Measurements from ENCODE around the gene SUGCT. TPM values are rescaled to one million over a fixed set of nuclear protein-coding genes. Genes with fewer than 3 reads are reported as not detected.
"Not testable (repeated sequence)": the region's sequence is repeated elsewhere in the genome, so short reads cannot be mapped to it uniquely, and the experiment has no call there.

Gene SUGCT
- total RNA-seq, 1 donor from 2014 or later = 12.0 TPM

DNA sequence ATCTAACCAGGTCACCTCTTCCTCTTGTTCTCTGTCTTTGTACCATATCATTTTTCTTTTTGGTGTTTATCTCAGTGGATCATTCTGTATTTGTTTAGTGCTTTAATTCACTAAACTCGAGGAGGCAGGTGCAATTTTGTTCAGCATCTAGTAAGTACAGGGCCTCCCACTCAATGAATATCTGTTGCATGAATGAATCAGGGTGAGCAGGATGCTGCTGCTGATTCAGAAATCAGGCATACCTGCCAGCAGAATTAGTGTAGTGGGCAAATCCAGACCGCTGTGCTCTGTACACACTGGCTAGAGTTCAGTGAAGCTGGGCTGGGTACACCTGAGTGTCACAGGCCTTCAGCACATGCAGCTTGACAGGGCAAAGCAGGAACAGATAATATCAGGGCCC, 511.9 kb downstream of the SUGCT start:
- peaks cover 0 to 1% (median 0%) of the 10 kb centered on the region in 3 donors for H3K36me3 ChIP-seq (ENCODE audit: control insufficient read depth in 3 of 3, insufficient read depth in 3 of 3, low read length in 3 of 3)
- no peaks in the 10 kb centered on the region for H3K9me3 ChIP-seq (ENCODE audit: control insufficient read depth in 3 of 3, low read length in 3 of 3)
- no peak overlapping the region for H3K4me3 ChIP-seq (ENCODE audit: low read length in 3 of 3)
- H3K4me1 ChIP-seq (ENCODE audit: control insufficient read depth in 3 of 3, insufficient read depth in 3 of 3, low read length in 3 of 3) = no peaks in the 10 kb centered on the region
- no peaks in the 10 kb centered on the region for H3K27me3 ChIP-seq (ENCODE audit: control insufficient read depth in 3 of 3, insufficient read depth in 3 of 3, low read length in 3 of 3)
- H3K9ac ChIP-seq (ENCODE audit: low read depth in 1 of 3, low read length in 3 of 3) = no peak overlapping the region
- H3K27ac ChIP-seq (ENCODE audit: low read depth, low read length) = no peak overlapping the region

DNA sequence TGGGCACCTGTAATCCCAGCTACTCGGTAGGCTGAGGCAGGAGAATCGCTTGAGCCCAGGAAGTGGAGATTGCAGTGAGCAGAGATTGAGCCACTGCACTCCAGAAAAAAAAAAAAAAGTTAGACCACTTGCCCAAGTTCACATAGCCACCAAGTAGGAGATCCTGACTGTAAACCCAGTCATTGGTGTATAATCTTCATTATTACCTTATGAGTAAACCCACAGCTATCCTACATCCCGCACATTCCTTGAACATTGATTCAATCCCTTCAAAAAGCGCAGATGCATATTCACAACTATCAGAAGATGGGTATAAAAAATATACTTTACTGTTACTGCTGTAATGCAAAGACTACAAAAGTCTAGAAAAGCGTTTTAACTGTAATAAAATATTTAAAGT, 512.9 kb downstream of the SUGCT start:
- Histone ChIP-seq H3K9ac (ENCODE audit: low read depth in 1 of 3, low read length in 3 of 3) (no peak overlapping the region), H3K4me3 (ENCODE audit: low read length in 3 of 3) (no peak overlapping the region), H3K27me3 (ENCODE audit: control insufficient read depth in 3 of 3, insufficient read depth in 3 of 3, low read length in 3 of 3) (no peaks in the 10 kb centered on the region), H3K9me3 (ENCODE audit: control insufficient read depth in 3 of 3, low read length in 3 of 3) (no peaks in the 10 kb centered on the region), H3K27ac (ENCODE audit: low read depth, low read length) (no peak overlapping the region), H3K36me3 (ENCODE audit: control insufficient read depth in 3 of 3, insufficient read depth in 3 of 3, low read length in 3 of 3) (peaks cover 0 to 1% (median 0%) of the 10 kb centered on the region in 3 donors), H3K4me1 (ENCODE audit: control insufficient read depth in 3 of 3, insufficient read depth in 3 of 3, low read length in 3 of 3) (no peaks in the 10 kb centered on the region)

DNA sequence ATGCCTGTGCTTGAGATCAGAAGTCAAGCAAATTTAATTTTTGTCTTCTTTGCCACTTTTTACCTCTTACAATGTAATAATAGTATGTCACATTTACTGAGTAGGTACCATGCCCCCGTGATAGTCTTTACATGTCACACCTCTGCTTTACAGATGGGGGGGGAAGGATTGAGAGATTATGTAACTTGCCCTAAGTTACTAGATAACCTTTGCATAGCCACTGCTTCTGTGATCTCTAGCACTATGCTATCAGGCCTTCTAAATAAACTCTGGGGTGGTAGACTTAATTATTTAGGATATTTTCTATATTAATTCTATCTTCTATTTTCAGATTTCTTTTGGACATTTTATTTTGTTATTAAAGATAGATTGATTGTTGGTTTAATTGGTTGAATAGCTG, 514.4 kb downstream of the SUGCT start:
- Histone ChIP-seq H3K27me3 (ENCODE audit: control insufficient read depth in 3 of 3, insufficient read depth in 3 of 3, low read length in 3 of 3) (no peaks in the 10 kb centered on the region), H3K36me3 (ENCODE audit: control insufficient read depth in 3 of 3, insufficient read depth in 3 of 3, low read length in 3 of 3) (peaks cover 0 to 1% (median 0%) of the 10 kb centered on the region in 3 donors), H3K9me3 (ENCODE audit: control insufficient read depth in 3 of 3, low read length in 3 of 3) (no peaks in the 10 kb centered on the region), H3K9ac (ENCODE audit: low read depth in 1 of 3, low read length in 3 of 3) (no peak overlapping the region), H3K27ac (ENCODE audit: low read depth, low read length) (no peak overlapping the region), H3K4me3 (ENCODE audit: low read length in 3 of 3) (no peak overlapping the region), H3K4me1 (ENCODE audit: control insufficient read depth in 3 of 3, insufficient read depth in 3 of 3, low read length in 3 of 3) (no peaks in the 10 kb centered on the region)

DNA sequence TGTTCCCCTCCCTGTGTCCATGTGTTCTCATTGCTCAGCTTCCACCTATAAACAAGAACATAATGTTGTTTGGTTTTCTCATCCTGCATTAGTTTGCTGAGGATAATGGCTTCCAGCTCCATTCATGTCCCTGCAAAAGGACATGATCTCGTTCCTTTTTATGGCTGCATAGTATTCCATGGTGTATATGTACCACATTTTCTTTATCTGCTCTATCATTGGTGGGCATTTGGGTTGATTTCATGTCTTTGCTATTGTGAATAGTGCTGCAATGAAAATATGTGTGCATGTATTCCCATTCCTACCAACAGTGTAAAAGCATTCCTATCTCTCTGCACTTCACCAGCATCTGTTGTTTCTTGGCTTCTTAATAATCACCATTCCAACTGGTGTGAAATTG, 516.1 kb downstream of the SUGCT start:
- not testable (repeated sequence) for H3K9me3 ChIP-seq (ENCODE audit: control insufficient read depth in 3 of 3, low read length in 3 of 3); H3K27ac ChIP-seq (ENCODE audit: low read depth, low read length); H3K4me3 ChIP-seq (ENCODE audit: low read length in 3 of 3); H3K4me1 ChIP-seq (ENCODE audit: control insufficient read depth in 3 of 3, insufficient read depth in 3 of 3, low read length in 3 of 3); H3K9ac ChIP-seq (ENCODE audit: low read depth in 1 of 3, low read length in 3 of 3); H3K27me3 ChIP-seq (ENCODE audit: control insufficient read depth in 3 of 3, insufficient read depth in 3 of 3, low read length in 3 of 3); H3K36me3 ChIP-seq (ENCODE audit: control insufficient read depth in 3 of 3, insufficient read depth in 3 of 3, low read length in 3 of 3)

DNA sequence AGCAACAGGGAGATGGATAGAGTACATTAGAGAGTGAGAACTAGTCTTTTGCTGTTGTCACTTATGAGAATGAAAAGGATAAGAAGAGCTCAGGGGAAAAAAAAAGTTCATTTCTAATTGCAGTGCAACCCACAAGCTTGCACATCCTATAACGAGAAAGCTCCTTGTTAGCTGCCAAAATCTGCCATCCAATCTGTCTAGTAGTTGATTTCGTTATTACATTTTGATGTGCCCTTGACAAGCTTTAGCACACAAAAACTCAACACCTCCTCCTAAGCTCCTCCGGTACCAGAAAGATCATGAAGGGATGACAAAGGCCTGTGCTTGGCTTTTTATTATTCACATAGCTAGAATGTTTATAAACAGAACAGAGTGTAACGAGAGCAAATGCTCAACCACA, 519.4 kb downstream of the SUGCT start:
- no peaks in the 10 kb centered on the region for H3K9me3 ChIP-seq (ENCODE audit: control insufficient read depth in 3 of 3, low read length in 3 of 3)
- H3K27ac ChIP-seq (ENCODE audit: low read depth, low read length) = no peak overlapping the region
- H3K36me3 ChIP-seq (ENCODE audit: control insufficient read depth in 3 of 3, insufficient read depth in 3 of 3, low read length in 3 of 3) = peaks cover 0 to 1% (median 0%) of the 10 kb centered on the region in 3 donors
- H3K9ac ChIP-seq (ENCODE audit: low read depth in 1 of 3, low read length in 3 of 3) = no peak overlapping the region
- H3K4me3 ChIP-seq (ENCODE audit: low read length in 3 of 3) = no peak overlapping the region
- no peaks in the 10 kb centered on the region for H3K4me1 ChIP-seq (ENCODE audit: control insufficient read depth in 3 of 3, insufficient read depth in 3 of 3, low read length in 3 of 3)
- H3K27me3 ChIP-seq (ENCODE audit: control insufficient read depth in 3 of 3, insufficient read depth in 3 of 3, low read length in 3 of 3) = no peaks in the 10 kb centered on the region

DNA sequence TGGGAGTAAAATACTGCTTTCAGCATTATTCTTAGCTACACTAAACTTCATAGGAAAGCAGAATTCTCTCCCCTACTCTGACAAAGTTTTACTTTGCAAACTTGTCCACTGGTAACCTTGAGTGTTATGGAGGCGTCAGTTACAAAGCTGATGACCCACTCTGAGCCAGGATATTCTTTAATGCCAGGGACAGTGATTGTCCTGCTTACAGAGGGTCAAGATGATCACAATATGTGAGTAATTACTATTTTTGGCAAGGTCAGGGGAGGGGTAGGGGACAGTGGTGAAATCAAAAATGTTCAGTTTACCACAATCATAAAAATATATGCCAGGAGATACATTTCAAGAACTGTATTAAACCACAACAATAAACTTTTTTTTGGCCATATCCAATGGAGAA, 520.6 kb downstream of the SUGCT start:
- Histone ChIP-seq H3K4me3 (ENCODE audit: low read length in 3 of 3) (no peak overlapping the region), H3K36me3 (ENCODE audit: control insufficient read depth in 3 of 3, insufficient read depth in 3 of 3, low read length in 3 of 3) (peaks cover 0 to 1% (median 0%) of the 10 kb centered on the region in 3 donors), H3K9me3 (ENCODE audit: control insufficient read depth in 3 of 3, low read length in 3 of 3) (no peaks in the 10 kb centered on the region), H3K4me1 (ENCODE audit: control insufficient read depth in 3 of 3, insufficient read depth in 3 of 3, low read length in 3 of 3) (peaks cover 0 to 3% (median 0%) of the 10 kb centered on the region in 3 donors), H3K9ac (ENCODE audit: low read depth in 1 of 3, low read length in 3 of 3) (no peak overlapping the region), H3K27me3 (ENCODE audit: control insufficient read depth in 3 of 3, insufficient read depth in 3 of 3, low read length in 3 of 3) (no peaks in the 10 kb centered on the region), H3K27ac (ENCODE audit: low read depth, low read length) (no peak overlapping the region)

DNA sequence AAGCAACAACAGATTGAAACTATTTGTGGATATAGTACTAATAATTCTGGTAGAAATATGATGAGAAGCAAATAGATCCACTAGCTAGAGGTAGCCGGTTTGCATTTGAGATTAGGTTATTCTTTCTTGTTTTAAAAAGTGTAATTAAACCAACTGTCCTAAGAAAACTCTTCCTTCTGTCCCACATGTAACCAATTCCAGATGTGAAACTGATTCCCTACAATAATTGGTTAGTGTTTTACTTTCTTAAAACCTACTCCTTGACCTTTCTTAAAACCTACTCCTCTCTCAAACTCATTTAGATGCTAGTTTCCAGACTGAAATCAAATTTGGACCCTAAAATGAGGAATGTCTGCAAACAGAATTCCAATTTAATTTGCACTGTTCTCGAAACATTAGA, 521.5 kb downstream of the SUGCT start:
- Histone ChIP-seq H3K4me1 (ENCODE audit: control insufficient read depth in 3 of 3, insufficient read depth in 3 of 3, low read length in 3 of 3) (peaks cover 0 to 3% (median 0%) of the 10 kb centered on the region in 3 donors), H3K9ac (ENCODE audit: low read depth in 1 of 3, low read length in 3 of 3) (no peak overlapping the region), H3K9me3 (ENCODE audit: control insufficient read depth in 3 of 3, low read length in 3 of 3) (no peaks in the 10 kb centered on the region), H3K27me3 (ENCODE audit: control insufficient read depth in 3 of 3, insufficient read depth in 3 of 3, low read length in 3 of 3) (no peaks in the 10 kb centered on the region), H3K36me3 (ENCODE audit: control insufficient read depth in 3 of 3, insufficient read depth in 3 of 3, low read length in 3 of 3) (no peaks in the 10 kb centered on the region), H3K4me3 (ENCODE audit: low read length in 3 of 3) (no peak overlapping the region), H3K27ac (ENCODE audit: low read depth, low read length) (no peak overlapping the region)

DNA sequence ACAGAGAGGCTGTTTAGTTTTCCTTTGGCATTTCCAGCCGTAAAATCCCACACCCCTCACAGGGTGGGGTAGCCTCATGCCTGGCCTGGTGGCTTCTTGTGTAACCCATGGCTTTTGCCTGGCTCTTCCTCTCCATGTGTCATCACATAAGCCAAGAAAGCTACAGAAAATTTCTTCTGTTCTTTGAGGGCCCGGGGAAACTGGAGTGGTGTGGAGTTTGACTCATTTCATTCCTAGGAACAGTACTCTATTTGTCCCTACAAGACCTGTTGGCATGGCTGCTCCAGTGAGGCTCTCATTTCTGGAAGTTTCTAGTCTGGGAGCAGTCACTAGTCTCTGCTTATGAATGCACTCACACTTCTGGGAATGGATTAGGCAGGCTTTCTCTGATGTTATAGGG, 523.9 kb downstream of the SUGCT start:
- Histone ChIP-seq H3K9me3 (ENCODE audit: control insufficient read depth in 3 of 3, low read length in 3 of 3) (no peaks in the 10 kb centered on the region), H3K27me3 (ENCODE audit: control insufficient read depth in 3 of 3, insufficient read depth in 3 of 3, low read length in 3 of 3) (no peaks in the 10 kb centered on the region), H3K9ac (ENCODE audit: low read depth in 1 of 3, low read length in 3 of 3) (no peak overlapping the region), H3K36me3 (ENCODE audit: control insufficient read depth in 3 of 3, insufficient read depth in 3 of 3, low read length in 3 of 3) (no peaks in the 10 kb centered on the region), H3K27ac (ENCODE audit: low read depth, low read length) (no peak overlapping the region), H3K4me3 (ENCODE audit: low read length in 3 of 3) (no peak overlapping the region), H3K4me1 (ENCODE audit: control insufficient read depth in 3 of 3, insufficient read depth in 3 of 3, low read length in 3 of 3) (peaks cover 0 to 3% (median 0%) of the 10 kb centered on the region in 3 donors)

DNA sequence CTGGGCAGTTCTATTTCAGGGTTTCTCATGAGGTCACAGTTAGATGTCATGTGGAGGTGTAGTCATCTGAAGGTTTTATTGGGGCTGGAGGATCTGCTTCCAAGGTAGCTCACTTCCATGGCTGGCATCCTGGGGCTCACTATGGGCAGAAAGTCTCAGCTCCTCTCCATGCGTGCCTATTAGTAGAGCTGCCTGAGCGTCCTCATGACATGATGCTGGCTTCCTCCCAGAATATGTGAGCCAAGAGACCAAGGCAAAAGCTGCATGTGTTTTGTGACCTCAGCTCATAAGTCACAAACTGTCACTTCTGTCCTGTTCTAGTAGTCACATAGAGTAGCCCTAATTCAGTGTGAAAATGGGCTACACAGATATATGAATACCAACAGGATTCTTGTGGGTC, 524.4 kb downstream of the SUGCT start:
- no peaks in the 10 kb centered on the region for H3K9me3 ChIP-seq (ENCODE audit: control insufficient read depth in 3 of 3, low read length in 3 of 3)
- no peak overlapping the region for H3K27ac ChIP-seq (ENCODE audit: low read depth, low read length)
- H3K36me3 ChIP-seq (ENCODE audit: control insufficient read depth in 3 of 3, insufficient read depth in 3 of 3, low read length in 3 of 3) = no peaks in the 10 kb centered on the region
- peaks cover 0 to 3% (median 0%) of the 10 kb centered on the region in 3 donors for H3K4me1 ChIP-seq (ENCODE audit: control insufficient read depth in 3 of 3, insufficient read depth in 3 of 3, low read length in 3 of 3)
- H3K4me3 ChIP-seq (ENCODE audit: low read length in 3 of 3) = no peak overlapping the region
- no peak overlapping the region for H3K9ac ChIP-seq (ENCODE audit: low read depth in 1 of 3, low read length in 3 of 3)
- H3K27me3 ChIP-seq (ENCODE audit: control insufficient read depth in 3 of 3, insufficient read depth in 3 of 3, low read length in 3 of 3) = no peaks in the 10 kb centered on the region

DNA sequence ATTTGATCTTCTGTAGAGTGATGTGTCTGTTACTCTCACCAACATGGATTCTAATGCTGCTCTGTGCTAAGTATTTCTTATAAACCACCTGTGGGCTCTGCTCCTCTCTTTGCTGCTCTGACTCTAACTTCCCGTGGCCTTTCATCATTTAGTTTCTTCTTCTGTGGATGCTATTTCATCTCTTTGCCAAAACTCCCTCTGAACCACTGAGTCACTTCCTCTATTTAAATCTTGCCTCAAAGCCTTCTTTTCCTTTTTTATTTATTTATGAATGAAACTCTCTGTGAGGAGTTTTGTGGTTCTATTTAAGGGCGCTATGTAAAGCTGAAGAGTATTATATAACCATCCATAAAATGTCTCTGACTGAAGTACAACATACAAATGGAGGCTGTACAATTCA, 538.5 kb downstream of the SUGCT start:
- H3K4me1 ChIP-seq (ENCODE audit: control insufficient read depth in 3 of 3, insufficient read depth in 3 of 3, low read length in 3 of 3) = no peaks in the 10 kb centered on the region
- H3K4me3 ChIP-seq (ENCODE audit: low read length in 3 of 3) = no peak overlapping the region
- H3K36me3 ChIP-seq (ENCODE audit: control insufficient read depth in 3 of 3, insufficient read depth in 3 of 3, low read length in 3 of 3) = no peaks in the 10 kb centered on the region
- no peaks in the 10 kb centered on the region for H3K27me3 ChIP-seq (ENCODE audit: control insufficient read depth in 3 of 3, insufficient read depth in 3 of 3, low read length in 3 of 3)
- H3K9ac ChIP-seq (ENCODE audit: low read depth in 1 of 3, low read length in 3 of 3) = no peak overlapping the region
- no peaks in the 10 kb centered on the region for H3K9me3 ChIP-seq (ENCODE audit: control insufficient read depth in 3 of 3, low read length in 3 of 3)
- H3K27ac ChIP-seq (ENCODE audit: low read depth, low read length) = no peak overlapping the region

DNA sequence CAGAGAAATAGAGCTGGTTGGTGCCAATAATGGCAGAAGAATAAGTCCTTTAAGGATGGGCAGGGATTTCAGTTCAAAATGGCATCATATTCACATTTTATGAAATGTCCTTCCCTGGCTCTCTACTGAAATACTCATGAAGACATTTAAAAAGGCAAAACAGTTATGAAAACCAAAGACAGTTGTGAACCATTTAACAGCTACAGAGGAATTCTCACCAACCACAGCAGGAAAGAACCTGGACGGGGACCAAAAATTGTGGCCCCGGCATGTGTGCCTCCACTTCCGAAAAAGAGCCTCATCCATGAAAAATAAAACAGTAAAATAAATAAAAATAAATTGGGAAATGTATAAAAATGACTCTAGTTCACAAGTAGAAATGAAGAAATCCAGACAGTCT, 539.5 kb downstream of the SUGCT start:
- H3K27me3 ChIP-seq (ENCODE audit: control insufficient read depth in 3 of 3, insufficient read depth in 3 of 3, low read length in 3 of 3) = no peaks in the 10 kb centered on the region
- no peaks in the 10 kb centered on the region for H3K9me3 ChIP-seq (ENCODE audit: control insufficient read depth in 3 of 3, low read length in 3 of 3)
- H3K4me3 ChIP-seq (ENCODE audit: low read length in 3 of 3) = no peak overlapping the region
- H3K27ac ChIP-seq (ENCODE audit: low read depth, low read length) = no peak overlapping the region
- no peak overlapping the region for H3K9ac ChIP-seq (ENCODE audit: low read depth in 1 of 3, low read length in 3 of 3)
- no peaks in the 10 kb centered on the region for H3K36me3 ChIP-seq (ENCODE audit: control insufficient read depth in 3 of 3, insufficient read depth in 3 of 3, low read length in 3 of 3)
- H3K4me1 ChIP-seq (ENCODE audit: control insufficient read depth in 3 of 3, insufficient read depth in 3 of 3, low read length in 3 of 3) = no peaks in the 10 kb centered on the region
